HepG2 (cell line): ENCODE results near the gene ZNF217. TPM values are rescaled to one million over a fixed set of nuclear protein-coding genes. Genes with fewer than 3 reads are reported as not detected.

Source experiments
- FOXM1 ChIP-seq: sonication (generic); formaldehyde crosslinking; IDR thresholded peaks from 2 replicates; pipeline ENCODE4 v1.5.0; 2020; ENCODE audit warnings: missing genetic modification reagents
- GATAD1 ChIP-seq: IDR thresholded peaks from 2 replicates; pipeline ENCODE4 v1.6.1; 2016; ENCODE audit warnings: missing genetic modification reagents, missing compliant biosample characterization
- RFX5 ChIP-seq: IDR thresholded peaks from 2 replicates; pipeline ENCODE4 v1.6.1; 2011; ENCODE audit warnings: low read depth, low read length, improper control_type of control experiment
- ZNF10 ChIP-seq: sonication (generic); formaldehyde crosslinking; IDR thresholded peaks from 2 replicates; pipeline ENCODE4 v1.4.0; 2020; ENCODE audit warnings: mild to moderate bottlenecking, low read depth, missing genetic modification reagents, borderline replicate concordance
- ZNF543 ChIP-seq: sonication (generic); formaldehyde crosslinking; IDR thresholded peaks from 2 replicates; pipeline ENCODE4 v1.4.0; 2020; ENCODE audit warnings: mild to moderate bottlenecking, missing genetic modification reagents
- ZSCAN9 ChIP-seq: IDR thresholded peaks from 2 replicates; pipeline ENCODE4 v1.6.1; 2016; ENCODE audit warnings: borderline replicate concordance
- polyA plus RNA-seq, 8 experiments: library from polyadenylated mRNA; depleted of rRNA in 3 of 8; stranded (reverse) in 7 of 8; unstranded in 1 of 8; fragments of >200 nt; fragmentation: Illumina TruSeq in 4 of 8; extraction: Trizol in 4 of 8; gene quantifications; 2 replicates each; pipeline versions ENCODE4 v1.2.1 to v1.2.3, GENCODE V29; 2011 to 2016; ENCODE audit warnings: low read depth in 4 of 8, missing spikeins in 1 of 8, mixed read lengths in 1 of 8; ENCODE audit not compliant: insufficient read depth in 1 of 8
- total RNA-seq, 5 experiments: library from RNA; depleted of rRNA; stranded (reverse); fragments of >200 nt; fragmentation: Illumina TruSeq; extraction: Trizol; gene quantifications; 2 replicates each; pipeline ENCODE4 v1.2.3, GENCODE V29; 2016; ENCODE audit warnings: low read depth in 1 of 5
- TF ChIP-seq, protein P1 (sequence below): sonication (generic); formaldehyde crosslinking; IDR thresholded peaks from 2 replicates; pipeline ENCODE4 v1.9.0; 2021; ENCODE audit warnings: mild to moderate bottlenecking, missing genetic modification reagents
- TF ChIP-seq, protein P2 (sequence below): sonication (generic); formaldehyde crosslinking; IDR thresholded peaks from 2 replicates; pipeline ENCODE4 v1.4.0; 2020; ENCODE audit warnings: mild to moderate bottlenecking, missing genetic modification reagents
- TF ChIP-seq, protein P3 (sequence below): sonication (generic); formaldehyde crosslinking; IDR thresholded peaks from 2 replicates; pipeline ENCODE4 v1.5.0; 2020; ENCODE audit warnings: mild to moderate bottlenecking, missing genetic modification reagents
- TF ChIP-seq, protein P4 (sequence below): sonication (generic); formaldehyde crosslinking; IDR thresholded peaks from 2 replicates; pipeline ENCODE4 v1.5.0; 2020; ENCODE audit warnings: mild to moderate bottlenecking, missing genetic modification reagents

The ZNF217 gene
- total and polyA plus RNA-seq, 2 of the 13 experiments (the other 11 are each of a cell fraction or from before 2014, with no cell fraction given), result 22.3 to 29.8 TPM

DNA sequence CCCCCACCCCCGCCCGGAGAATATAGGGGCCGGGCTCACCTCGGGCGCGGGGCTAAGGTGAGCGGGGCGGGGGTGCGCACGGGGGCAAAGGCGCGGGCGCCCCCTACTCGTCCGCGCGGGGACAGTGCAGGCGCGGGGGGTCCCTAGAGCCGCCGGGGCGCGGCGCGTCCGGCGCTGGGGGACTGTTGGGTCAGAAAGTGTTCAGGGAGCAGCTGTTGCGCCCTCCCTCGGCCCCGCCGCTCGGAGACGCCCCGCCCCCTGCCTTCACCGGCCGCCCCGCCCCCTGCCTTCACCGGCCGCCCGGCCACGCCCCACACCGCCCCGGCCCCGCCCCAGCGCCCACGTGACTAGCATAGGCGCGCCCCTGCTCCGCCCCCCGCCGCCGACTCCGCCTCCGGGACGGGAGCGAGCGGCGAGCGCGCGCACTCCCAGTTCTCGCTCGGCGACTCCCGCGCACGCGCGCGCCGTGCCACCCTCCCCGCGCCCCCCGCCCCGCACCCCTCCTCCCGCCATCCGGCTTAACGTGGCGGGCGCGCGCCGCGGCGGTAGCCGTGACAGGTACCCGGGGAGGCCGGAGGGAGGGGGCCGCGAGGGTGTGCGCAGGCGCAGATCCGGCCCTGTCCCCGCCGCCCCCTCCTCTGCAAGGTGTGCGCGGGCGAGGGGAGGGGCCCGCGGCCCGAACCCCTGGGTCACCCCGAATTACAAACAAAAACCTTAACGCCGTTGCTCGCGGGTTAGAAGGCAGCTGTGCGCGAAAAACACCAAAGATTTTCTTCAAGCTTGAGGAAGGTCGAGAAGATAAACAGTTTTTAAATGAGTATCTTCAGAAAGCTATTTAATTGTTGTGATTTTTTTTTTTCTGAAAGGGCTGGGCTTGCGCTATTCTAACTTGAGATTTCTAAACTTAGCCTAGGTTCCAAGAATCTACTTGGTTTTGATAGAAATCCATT is 704 bp upstream of the ZNF217 start (continued):
- TF ChIP-seq, protein P1, sequence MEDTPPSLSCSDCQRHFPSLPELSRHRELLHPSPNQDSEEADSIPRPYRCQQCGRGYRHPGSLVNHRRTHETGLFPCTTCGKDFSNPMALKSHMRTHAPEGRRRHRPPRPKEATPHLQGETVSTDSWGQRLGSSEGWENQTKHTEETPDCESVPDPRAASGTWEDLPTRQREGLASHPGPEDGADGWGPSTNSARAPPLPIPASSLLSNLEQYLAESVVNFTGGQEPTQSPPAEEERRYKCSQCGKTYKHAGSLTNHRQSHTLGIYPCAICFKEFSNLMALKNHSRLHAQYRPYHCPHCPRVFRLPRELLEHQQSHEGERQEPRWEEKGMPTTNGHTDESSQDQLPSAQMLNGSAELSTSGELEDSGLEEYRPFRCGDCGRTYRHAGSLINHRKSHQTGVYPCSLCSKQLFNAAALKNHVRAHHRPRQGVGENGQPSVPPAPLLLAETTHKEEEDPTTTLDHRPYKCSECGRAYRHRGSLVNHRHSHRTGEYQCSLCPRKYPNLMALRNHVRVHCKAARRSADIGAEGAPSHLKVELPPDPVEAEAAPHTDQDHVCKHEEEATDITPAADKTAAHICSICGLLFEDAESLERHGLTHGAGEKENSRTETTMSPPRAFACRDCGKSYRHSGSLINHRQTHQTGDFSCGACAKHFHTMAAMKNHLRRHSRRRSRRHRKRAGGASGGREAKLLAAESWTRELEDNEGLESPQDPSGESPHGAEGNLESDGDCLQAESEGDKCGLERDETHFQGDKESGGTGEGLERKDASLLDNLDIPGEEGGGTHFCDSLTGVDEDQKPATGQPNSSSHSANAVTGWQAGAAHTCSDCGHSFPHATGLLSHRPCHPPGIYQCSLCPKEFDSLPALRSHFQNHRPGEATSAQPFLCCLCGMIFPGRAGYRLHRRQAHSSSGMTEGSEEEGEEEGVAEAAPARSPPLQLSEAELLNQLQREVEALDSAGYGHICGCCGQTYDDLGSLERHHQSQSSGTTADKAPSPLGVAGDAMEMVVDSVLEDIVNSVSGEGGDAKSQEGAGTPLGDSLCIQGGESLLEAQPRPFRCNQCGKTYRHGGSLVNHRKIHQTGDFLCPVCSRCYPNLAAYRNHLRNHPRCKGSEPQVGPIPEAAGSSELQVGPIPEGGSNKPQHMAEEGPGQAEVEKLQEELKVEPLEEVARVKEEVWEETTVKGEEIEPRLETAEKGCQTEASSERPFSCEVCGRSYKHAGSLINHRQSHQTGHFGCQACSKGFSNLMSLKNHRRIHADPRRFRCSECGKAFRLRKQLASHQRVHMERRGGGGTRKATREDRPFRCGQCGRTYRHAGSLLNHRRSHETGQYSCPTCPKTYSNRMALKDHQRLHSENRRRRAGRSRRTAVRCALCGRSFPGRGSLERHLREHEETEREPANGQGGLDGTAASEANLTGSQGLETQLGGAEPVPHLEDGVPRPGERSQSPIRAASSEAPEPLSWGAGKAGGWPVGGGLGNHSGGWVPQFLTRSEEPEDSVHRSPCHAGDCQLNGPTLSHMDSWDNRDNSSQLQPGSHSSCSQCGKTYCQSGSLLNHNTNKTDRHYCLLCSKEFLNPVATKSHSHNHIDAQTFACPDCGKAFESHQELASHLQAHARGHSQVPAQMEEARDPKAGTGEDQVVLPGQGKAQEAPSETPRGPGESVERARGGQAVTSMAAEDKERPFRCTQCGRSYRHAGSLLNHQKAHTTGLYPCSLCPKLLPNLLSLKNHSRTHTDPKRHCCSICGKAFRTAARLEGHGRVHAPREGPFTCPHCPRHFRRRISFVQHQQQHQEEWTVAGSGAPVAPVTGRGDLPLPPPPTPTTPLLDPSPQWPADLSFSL (CRISPR knock-in tag), result no peak
- TF ChIP-seq, protein P2, sequence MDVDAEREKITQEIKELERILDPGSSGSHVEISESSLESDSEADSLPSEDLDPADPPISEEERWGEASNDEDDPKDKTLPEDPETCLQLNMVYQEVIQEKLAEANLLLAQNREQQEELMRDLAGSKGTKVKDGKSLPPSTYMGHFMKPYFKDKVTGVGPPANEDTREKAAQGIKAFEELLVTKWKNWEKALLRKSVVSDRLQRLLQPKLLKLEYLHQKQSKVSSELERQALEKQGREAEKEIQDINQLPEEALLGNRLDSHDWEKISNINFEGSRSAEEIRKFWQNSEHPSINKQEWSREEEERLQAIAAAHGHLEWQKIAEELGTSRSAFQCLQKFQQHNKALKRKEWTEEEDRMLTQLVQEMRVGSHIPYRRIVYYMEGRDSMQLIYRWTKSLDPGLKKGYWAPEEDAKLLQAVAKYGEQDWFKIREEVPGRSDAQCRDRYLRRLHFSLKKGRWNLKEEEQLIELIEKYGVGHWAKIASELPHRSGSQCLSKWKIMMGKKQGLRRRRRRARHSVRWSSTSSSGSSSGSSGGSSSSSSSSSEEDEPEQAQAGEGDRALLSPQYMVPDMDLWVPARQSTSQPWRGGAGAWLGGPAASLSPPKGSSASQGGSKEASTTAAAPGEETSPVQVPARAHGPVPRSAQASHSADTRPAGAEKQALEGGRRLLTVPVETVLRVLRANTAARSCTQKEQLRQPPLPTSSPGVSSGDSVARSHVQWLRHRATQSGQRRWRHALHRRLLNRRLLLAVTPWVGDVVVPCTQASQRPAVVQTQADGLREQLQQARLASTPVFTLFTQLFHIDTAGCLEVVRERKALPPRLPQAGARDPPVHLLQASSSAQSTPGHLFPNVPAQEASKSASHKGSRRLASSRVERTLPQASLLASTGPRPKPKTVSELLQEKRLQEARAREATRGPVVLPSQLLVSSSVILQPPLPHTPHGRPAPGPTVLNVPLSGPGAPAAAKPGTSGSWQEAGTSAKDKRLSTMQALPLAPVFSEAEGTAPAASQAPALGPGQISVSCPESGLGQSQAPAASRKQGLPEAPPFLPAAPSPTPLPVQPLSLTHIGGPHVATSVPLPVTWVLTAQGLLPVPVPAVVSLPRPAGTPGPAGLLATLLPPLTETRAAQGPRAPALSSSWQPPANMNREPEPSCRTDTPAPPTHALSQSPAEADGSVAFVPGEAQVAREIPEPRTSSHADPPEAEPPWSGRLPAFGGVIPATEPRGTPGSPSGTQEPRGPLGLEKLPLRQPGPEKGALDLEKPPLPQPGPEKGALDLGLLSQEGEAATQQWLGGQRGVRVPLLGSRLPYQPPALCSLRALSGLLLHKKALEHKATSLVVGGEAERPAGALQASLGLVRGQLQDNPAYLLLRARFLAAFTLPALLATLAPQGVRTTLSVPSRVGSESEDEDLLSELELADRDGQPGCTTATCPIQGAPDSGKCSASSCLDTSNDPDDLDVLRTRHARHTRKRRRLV (CRISPR knock-in tag), result no peak
- TF ChIP-seq RFX5, result no peak
- no peak for TF ChIP-seq ZNF543 (CRISPR knock-in tag)
- TF ChIP-seq, protein P3, sequence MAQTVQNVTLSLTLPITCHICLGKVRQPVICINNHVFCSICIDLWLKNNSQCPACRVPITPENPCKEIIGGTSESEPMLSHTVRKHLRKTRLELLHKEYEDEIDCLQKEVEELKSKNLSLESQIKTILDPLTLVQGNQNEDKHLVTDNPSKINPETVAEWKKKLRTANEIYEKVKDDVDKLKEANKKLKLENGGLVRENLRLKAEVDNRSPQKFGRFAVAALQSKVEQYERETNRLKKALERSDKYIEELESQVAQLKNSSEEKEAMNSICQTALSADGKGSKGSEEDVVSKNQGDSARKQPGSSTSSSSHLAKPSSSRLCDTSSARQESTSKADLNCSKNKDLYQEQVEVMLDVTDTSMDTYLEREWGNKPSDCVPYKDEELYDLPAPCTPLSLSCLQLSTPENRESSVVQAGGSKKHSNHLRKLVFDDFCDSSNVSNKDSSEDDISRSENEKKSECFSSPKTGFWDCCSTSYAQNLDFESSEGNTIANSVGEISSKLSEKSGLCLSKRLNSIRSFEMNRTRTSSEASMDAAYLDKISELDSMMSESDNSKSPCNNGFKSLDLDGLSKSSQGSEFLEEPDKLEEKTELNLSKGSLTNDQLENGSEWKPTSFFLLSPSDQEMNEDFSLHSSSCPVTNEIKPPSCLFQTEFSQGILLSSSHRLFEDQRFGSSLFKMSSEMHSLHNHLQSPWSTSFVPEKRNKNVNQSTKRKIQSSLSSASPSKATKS (CRISPR knock-in tag), result no peak
- TF ChIP-seq ZSCAN9 (CRISPR knock-in tag), result peak; percentile 62; the same call in 1 of the 2 replicates
- no peak; the same call in 1 of the 2 replicates for TF ChIP-seq GATAD1 (CRISPR knock-in tag)
- TF ChIP-seq ZNF10 (CRISPR knock-in tag), result no peak
- TF ChIP-seq, protein P4, sequence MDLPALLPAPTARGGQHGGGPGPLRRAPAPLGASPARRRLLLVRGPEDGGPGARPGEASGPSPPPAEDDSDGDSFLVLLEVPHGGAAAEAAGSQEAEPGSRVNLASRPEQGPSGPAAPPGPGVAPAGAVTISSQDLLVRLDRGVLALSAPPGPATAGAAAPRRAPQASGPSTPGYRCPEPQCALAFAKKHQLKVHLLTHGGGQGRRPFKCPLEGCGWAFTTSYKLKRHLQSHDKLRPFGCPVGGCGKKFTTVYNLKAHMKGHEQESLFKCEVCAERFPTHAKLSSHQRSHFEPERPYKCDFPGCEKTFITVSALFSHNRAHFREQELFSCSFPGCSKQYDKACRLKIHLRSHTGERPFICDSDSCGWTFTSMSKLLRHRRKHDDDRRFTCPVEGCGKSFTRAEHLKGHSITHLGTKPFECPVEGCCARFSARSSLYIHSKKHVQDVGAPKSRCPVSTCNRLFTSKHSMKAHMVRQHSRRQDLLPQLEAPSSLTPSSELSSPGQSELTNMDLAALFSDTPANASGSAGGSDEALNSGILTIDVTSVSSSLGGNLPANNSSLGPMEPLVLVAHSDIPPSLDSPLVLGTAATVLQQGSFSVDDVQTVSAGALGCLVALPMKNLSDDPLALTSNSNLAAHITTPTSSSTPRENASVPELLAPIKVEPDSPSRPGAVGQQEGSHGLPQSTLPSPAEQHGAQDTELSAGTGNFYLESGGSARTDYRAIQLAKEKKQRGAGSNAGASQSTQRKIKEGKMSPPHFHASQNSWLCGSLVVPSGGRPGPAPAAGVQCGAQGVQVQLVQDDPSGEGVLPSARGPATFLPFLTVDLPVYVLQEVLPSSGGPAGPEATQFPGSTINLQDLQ (CRISPR knock-in tag), result no peak; the same call in 1 of the 2 replicates
- TF ChIP-seq FOXM1 (CRISPR knock-in tag), result no peak
